HG02588 (cell line): ENCODE results near the gene TMEM43.

ENCODE experiments used
- ATAC-seq: cut with Tn5 transposase; IDR thresholded peaks from one replicate; pipeline ENCODE4 v1.9.1; 2021; ENCODE audit warnings: mild to moderate bottlenecking, moderate library complexity; ENCODE audit not compliant: unreplicated experiment

TMEM43 gene

DNA sequence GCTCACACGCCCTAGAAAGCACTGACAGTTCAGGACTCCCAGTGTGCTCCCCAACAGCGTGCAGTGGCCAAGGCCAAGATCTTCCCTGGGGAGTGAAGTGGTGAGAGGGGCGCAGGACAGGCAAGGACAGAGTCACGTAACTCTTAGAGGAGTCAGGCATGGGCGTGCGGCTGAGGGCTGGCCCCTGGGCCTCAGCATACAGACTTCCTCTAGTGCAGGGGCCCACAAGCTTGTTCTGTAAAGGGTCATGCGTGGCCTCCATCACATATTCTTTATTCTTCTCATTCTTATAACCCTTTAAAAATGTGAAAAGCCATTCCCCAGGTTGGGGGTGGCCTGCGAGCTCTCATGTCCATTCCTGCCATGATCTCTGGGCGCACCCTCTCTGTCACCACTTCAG is 25.2 kb downstream of the TMEM43 start:
- no peak for ATAC-seq

DNA sequence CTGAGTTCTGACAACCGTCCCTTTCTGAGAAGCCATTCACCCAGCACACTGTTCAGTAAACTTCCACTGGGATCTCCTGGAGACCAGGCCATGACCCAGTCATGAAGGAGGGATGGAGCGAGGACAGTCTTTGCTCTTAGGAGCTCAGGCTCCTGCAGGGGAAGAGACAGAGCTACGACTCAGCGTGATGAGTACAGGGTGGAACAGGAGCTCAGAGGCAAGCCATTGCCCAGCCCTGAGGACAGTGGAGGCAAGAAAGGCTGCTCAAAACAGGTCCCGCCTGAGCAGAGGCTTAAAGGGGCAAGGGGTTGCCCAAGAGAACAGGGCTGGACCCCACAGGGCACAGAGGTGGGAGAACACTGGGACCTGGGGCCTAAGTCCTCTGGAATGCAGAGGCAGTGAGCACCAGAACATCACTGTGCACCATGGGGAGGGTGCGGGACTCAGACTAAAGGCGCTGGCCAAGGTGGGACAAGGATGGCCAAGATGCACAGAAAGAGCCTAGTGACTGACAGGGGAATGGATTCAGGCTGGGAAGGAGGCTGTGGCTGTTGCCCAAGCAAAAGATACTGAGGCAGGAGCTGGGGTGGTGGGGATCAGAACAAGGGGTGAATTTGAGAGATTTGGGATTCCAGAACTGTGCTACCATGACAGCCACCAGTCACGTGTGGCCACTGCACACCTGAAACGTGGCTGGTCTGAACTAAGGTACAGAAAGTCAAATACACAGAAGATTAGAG is 25.8 kb downstream of the TMEM43 start:
- no peak for ATAC-seq

- ATAC-seq, result no peak
Measured at GRCh38 chr3:14151471-14152083, 26.7 kb downstream of the TMEM43 start.

- no peak for ATAC-seq
Measured at GRCh38 chr3:14152233-14152962, 27.5 kb downstream of the TMEM43 start.

DNA sequence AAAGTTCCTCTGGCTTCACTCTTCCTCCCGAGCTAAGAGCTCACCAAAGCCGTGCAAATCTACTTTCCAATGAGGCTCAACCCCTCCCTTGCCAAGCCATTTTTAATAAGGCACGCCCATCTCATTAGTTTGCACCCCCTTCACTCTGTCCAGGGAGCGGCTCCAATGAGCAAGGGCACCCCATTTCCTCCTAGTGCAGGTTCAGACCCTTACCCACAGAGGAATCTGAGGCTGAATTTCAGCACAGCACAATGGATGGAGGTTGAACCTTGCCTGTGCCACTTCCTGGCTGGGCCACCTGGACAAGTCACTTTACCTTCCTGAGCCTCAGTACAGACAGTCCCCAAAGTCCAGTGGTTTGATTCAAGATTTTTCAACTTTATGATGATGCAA is 28.1 kb downstream of the TMEM43 start:
- no peak for ATAC-seq

DNA sequence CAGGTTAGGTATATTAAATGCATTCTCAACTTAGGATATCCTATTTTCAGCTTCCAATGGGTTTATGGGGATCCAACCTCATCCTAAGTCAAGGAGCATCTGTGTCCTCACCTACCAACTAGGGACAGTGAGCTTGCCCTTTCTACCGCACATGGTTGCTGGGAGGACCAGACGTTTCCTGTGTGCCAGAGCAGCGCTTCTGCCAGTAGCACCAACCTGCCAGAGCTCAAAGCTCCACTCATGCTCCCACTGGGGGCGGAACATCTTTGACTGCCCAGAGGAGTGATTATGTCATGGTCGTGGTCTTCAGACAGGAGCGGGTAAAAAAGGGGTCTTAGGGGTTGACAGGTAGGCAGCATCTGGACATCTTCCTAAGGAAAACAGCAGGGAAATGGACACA is 28.8 kb downstream of the TMEM43 start:
- ATAC-seq, result no peak

- ATAC-seq, result no peak
Measured at GRCh38 chr3:14154276-14154675, 29.4 kb downstream of the TMEM43 start.

- no peak for ATAC-seq
Measured at GRCh38 chr3:14154895-14155440, 30.1 kb downstream of the TMEM43 start.

- no peak for ATAC-seq
Measured at GRCh38 chr3:14156201-14156600, 31.3 kb downstream of the TMEM43 start.

- ATAC-seq, result no peak
Measured at GRCh38 chr3:14156843-14157561, 32.1 kb downstream of the TMEM43 start.

DNA sequence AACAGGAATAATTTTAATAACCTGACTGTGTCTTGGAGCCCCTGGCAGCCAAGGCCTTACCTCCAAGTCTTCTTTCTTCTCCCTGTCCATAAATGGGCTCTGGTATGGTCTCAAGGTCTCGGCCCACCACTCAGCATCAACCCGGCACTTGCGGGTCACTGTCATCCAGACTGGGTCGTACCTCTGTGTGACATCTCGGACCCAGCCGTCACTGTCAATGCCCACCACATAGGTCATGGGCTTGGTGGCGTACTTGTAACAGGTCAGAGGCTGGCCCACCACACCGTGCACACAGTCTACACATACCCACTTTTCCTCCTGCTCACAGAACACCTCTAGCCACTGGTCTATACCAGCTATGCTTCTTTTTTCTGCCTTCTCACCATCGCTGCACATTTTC is 33.1 kb downstream of the TMEM43 start:
- no peak for ATAC-seq

DNA sequence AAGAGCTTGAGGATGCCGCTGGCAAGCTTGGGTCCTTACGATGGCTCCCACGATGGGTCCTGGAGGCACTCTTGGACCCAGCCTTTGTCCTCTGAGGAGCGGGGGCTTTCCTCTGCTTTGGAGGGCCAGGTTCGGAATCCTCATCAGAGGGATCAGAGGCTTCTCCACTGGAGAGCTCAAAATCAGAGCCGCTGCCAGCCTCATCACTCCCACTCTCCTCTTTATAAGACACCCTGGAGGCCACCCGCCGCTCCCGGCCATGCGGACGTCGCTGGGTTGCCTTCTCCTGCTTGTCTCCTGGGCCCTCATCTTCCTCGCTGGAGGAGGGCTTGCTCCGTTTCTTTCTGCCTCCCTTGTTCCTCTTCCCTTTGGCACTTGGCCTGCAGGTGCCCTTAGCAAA is 33.5 kb downstream of the TMEM43 start:
- no peak for ATAC-seq

GRCh38 chr3:14159426-14159825 is 34.6 kb downstream of the TMEM43 start:
- no peak for ATAC-seq

- no peak for ATAC-seq
Measured at GRCh38 chr3:14161282-14161681, 36.4 kb downstream of the TMEM43 start.

DNA sequence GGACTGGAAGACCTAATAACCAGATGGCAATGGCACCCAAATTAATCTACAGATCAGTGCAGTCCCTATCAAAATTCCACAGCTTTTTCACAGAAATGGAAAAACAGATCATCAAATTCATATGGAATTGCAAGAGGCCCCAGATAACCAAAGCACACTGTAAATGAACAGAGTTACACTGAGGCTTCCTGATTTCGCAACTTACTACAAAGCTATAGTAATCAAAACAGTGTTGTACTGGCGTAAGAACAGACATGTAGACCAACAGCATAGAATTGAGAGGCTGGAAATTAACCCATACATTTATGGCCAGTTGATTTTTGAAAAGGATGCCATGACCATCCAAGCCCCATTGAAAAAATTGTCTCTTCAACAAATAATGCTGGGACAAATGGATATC is 37.3 kb downstream of the TMEM43 start:
- no peak for ATAC-seq

DNA sequence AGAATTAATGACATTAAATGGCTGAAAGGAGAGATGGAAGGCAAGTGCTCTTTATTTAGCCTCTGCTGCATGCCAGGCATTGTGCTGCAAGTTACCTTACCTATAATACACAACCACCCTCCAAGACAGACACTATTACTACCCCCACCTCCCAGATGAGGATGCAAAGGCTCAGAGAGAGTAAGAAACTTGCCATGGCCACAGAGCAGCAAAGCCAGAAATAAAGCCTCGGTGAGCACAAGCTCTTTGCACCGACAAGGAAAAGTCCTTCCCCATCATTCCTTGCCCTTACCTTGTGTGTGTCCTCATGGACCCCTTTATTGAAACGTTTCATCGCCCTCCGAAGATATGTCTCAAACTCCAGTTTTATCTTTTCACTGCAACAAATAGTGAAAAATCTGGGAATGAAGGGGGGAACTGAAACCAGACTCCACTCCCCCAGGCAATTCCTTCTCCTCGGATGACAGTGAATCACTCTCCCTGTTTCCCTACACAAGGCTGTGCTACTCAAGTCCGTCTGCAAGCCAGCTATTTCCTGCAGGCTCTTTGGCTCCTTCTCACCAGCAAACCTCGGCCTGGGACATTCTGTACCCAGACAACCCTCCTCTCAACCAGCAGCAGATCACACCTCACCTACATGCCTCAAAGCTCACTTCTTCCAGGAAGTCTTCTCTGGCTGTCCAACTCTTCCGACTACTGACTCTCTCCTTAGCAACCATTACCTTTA is 42.2 kb downstream of the TMEM43 start:
- no peak for ATAC-seq

DNA sequence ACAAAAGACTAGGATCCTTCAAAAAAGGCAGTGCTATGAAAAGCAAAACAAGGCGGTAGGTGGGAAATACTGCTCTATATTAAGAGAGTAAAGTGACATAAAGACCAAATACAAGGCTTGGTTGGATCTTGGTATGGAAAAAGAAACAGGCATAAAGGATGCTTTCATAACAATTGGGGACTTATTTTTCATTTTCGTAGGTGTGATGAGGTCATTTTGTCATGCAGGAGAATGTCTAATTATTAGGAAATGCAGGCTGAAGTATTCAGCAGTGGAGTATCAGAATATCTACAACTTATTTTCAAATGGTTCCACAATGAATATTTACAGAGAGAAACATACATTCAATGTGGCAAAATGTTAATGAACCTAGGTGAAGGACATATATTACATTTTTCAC is 44.6 kb downstream of the TMEM43 start:
- no peak for ATAC-seq

- no peak for ATAC-seq
Measured at GRCh38 chr3:14169871-14170270, 45.0 kb downstream of the TMEM43 start.

- ATAC-seq, result no peak
Measured at GRCh38 chr3:14170531-14171159, 45.8 kb downstream of the TMEM43 start.

DNA sequence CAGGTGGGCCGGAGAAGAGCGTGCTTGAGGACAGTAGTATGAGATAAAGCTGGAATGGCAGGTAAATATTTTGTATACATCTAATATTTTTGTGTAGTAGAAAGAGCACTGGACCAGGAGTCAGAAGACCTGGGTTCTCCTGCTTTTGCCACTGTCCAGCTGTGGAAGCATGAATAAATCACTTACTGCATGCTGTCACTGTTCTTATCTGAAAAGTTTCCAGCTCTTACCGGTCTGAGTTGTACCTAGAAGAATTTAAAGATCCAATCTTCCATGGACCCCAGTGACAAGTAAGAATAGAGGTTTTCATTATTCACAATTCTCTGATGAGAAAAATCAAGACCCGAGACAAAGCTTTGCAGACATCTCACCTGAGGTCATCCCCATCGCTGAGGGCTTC is 47.6 kb downstream of the TMEM43 start:
- no peak for ATAC-seq
